ENCODE measurements around the gene HTR1A.

DNA sequence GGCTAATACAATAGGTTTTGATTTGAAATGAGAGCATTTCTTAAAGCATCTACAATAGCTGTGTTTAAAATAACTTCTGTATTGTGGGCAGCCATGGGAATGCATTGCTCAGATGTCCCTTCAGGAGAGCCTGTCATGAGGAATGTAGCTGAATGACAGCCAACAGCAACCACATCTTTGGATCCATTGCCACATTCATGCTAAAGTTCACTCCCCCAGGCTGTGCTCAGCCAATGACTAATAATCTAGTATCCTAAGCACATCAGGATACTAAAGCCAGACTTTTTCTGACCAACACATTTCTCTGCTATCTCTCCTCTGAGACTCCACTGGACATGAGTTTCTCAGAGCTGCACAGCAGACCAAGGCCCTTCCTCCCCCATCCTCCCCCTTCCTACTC, 45.5 kb downstream of the HTR1A start:
- TF ChIP-seq, protein P1, sequence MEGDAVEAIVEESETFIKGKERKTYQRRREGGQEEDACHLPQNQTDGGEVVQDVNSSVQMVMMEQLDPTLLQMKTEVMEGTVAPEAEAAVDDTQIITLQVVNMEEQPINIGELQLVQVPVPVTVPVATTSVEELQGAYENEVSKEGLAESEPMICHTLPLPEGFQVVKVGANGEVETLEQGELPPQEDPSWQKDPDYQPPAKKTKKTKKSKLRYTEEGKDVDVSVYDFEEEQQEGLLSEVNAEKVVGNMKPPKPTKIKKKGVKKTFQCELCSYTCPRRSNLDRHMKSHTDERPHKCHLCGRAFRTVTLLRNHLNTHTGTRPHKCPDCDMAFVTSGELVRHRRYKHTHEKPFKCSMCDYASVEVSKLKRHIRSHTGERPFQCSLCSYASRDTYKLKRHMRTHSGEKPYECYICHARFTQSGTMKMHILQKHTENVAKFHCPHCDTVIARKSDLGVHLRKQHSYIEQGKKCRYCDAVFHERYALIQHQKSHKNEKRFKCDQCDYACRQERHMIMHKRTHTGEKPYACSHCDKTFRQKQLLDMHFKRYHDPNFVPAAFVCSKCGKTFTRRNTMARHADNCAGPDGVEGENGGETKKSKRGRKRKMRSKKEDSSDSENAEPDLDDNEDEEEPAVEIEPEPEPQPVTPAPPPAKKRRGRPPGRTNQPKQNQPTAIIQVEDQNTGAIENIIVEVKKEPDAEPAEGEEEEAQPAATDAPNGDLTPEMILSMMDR (IDR thresholded peaks at IDR 0.05; ENCODE audit: low read length): no peak
- no peak for TF ChIP-seq EZH2 (IDR thresholded peaks at IDR 0.05; ENCODE audit: borderline replicate concordance, low read length)
